GM12878 (cell line): ENCODE data around the gene CCDC15. TPM values are rescaled to one million over a fixed set of nuclear protein-coding genes. Genes with fewer than 3 reads are reported as not detected.

ENCODE experiments used
- ATF7 ChIP-seq: fragments of 450-650 bp; IDR thresholded peaks from 2 replicates; pipeline ENCODE4 v1.6.1; 2016; ENCODE audit warnings: low read depth, mild to moderate bottlenecking
- CHD1 ChIP-seq: IDR thresholded peaks from 2 replicates; pipeline ENCODE4 v1.6.1; 2012; ENCODE audit warnings: low read depth, low read length, improper control_type of control experiment
- E4F1 ChIP-seq: fragments of 450-650 bp; IDR thresholded peaks from 2 replicates; pipeline ENCODE4 v1.6.1; 2018; ENCODE audit warnings: borderline replicate concordance, mild to moderate bottlenecking; ENCODE audit not compliant: partially characterized antibody
- ESRRA ChIP-seq: IDR thresholded peaks from 2 replicates; pipeline ENCODE4 v1.6.1; 2012; ENCODE audit warnings: mild to moderate bottlenecking, low read length, improper control_type of control experiment
- HDAC6 ChIP-seq: fragments of 200-600 bp; sonication (generic); IDR thresholded peaks from one replicate; pipeline ENCODE4 v1.8.0; 2017; ENCODE audit warnings: antibody characterized with exemption; ENCODE audit not compliant: unreplicated experiment
- IRF4 ChIP-seq: IDR thresholded peaks from 2 replicates; pipeline ENCODE4 v1.6.1; 2011; ENCODE audit warnings: low read depth, low read length
- NFIC ChIP-seq: IDR thresholded peaks from 2 replicates; pipeline ENCODE4 v1.6.1; 2012; ENCODE audit warnings: low read depth, mild to moderate bottlenecking, inconsistent platforms, low read length, moderate library complexity
- NFYA ChIP-seq: IDR thresholded peaks from 2 replicates; pipeline ENCODE4 v1.6.1; 2011; ENCODE audit warnings: low read depth, mild to moderate bottlenecking, low read length, improper control_type of control experiment, borderline replicate concordance
- NFYB ChIP-seq: IDR thresholded peaks from 2 replicates; pipeline ENCODE4 v1.6.1; 2011; ENCODE audit warnings: low read depth, mild to moderate bottlenecking, low read length, improper control_type of control experiment, moderate library complexity; ENCODE audit not compliant: insufficient read depth
- NR2F1 ChIP-seq: fragments of 450-650 bp; conservative IDR thresholded peaks from 2 replicates; pipeline ENCODE4 v1.6.1; 2017; ENCODE audit warnings: mild to moderate bottlenecking
- PAX8 ChIP-seq: fragments of 450-650 bp; IDR thresholded peaks from 2 replicates; pipeline ENCODE4 v1.6.1; 2017; ENCODE audit warnings: mild to moderate bottlenecking, moderate library complexity
- RELA ChIP-seq: fragments of 450-650 bp; IDR thresholded peaks from 2 replicates; pipeline ENCODE4 v1.8.0; 2014; ENCODE audit warnings: borderline replicate concordance; ENCODE audit not compliant: partially characterized antibody
- REST ChIP-seq: IDR thresholded peaks from 2 replicates; pipeline ENCODE4 v1.6.1; 2012; ENCODE audit warnings: mild to moderate bottlenecking, low read depth, low read length
- SMC3 ChIP-seq: IDR thresholded peaks from 2 replicates; pipeline ENCODE4 v1.6.1; 2011; ENCODE audit warnings: low read length, improper control_type of control experiment, borderline replicate concordance
- STAT1 ChIP-seq: fragments of 450-650 bp; conservative IDR thresholded peaks from 2 replicates; pipeline ENCODE4 v1.6.1; 2014; ENCODE audit warnings: antibody characterized with exemption, mild to moderate bottlenecking
- SUPT20H ChIP-seq: IDR thresholded peaks from 2 replicates; pipeline ENCODE4 v1.6.1; 2011; ENCODE audit warnings: low read depth, mild to moderate bottlenecking, low read length, moderate library complexity, borderline replicate concordance; ENCODE audit not compliant: control insufficient read depth
- TCF7 ChIP-seq: IDR thresholded peaks from 2 replicates; pipeline ENCODE4 v1.6.1; 2014; ENCODE audit warnings: antibody characterized with exemption, borderline replicate concordance
- USF2 ChIP-seq: IDR thresholded peaks from 2 replicates; pipeline ENCODE4 v1.6.1; 2011; ENCODE audit warnings: low read depth, low read length, improper control_type of control experiment, borderline replicate concordance
- ZBED1 ChIP-seq: IDR thresholded peaks from 2 replicates; pipeline ENCODE4 v1.6.1; 2016; ENCODE audit warnings: borderline replicate concordance
- ZBTB4 ChIP-seq: fragments of 450-650 bp; formaldehyde crosslinking; IDR thresholded peaks from 2 replicates; pipeline ENCODE4 v1.4.0; 2022; ENCODE audit warnings: mild to moderate bottlenecking, moderate library complexity
- polyA plus RNA-seq, 11 experiments: library from polyadenylated mRNA; depleted of rRNA in 4 of 11; unstranded in 6 of 11; stranded (reverse) in 5 of 11; fragments of >200 nt; fragmentation: Nextera tagmentation in 4 of 11; fragmentation: Illumina TruSeq in 1 of 11; extraction: Ambion mirVana in 4 of 11; extraction: Trizol in 1 of 11; gene quantifications; 1 replicate in 1 of 11; 2 replicates in 10 of 11; pipeline versions ENCODE4 v1.2.1 to v1.2.3, GENCODE V29; 2011 to 2016; ENCODE audit warnings: inconsistent platforms in 2 of 11, missing spikeins in 2 of 11, low read depth in 1 of 11
- total RNA-seq, 4 experiments: library from RNA; depleted of rRNA in 3 of 4; stranded (reverse); fragments of >200 nt in 3 of 4; fragmentation: Illumina TruSeq in 1 of 4; extraction: Trizol in 1 of 4; gene quantifications; 2 replicates each; pipeline versions ENCODE4 v1.2.1 to v1.2.3, GENCODE V29; 2013 to 2021

CCDC15 gene
- total and polyA plus RNA-seq, 10 of the 15 experiments (the other 5 are each of a cell fraction or from before 2014, with no cell fraction given), result 2.0 to 5.3 (median 3.3) TPM

- TF ChIP-seq E4F1 (no peak), TCF7 (no peak), ZBED1 (no peak), HDAC6 (no peak), STAT1 (no peak), ATF7 (no peak), NR2F1 (peak; percentile 90), USF2 (no peak; the same call in 1 of the 2 replicates), NFYB (no peak), RELA (peak; percentile 19), SUPT20H (no peak), REST (no peak), NFYA (no peak), NFIC (no peak), ZBTB4 (CRISPR knock-in tag) (no peak), SMC3 (0 out of 2 replicates have a peak, but pooled peaks have one; percentile 1), ESRRA (no peak), IRF4 (no peak), CHD1 (no peak), PAX8 (no peak)
These were observed 116.8 kb downstream of the CCDC15 start (continued) for GRCh38 chr11:125070699-125071254.
